SK-N-SH treated with all-trans-retinoic acid at 6 μM for 48 hours (cell line): Measurements from ENCODE around the gene PLCH2.

ENCODE experiments used
- ATAC-seq: fragments of 200-7000 bp; cut with Tn5 transposase; 3 replicates; pipeline ENCODE4 v1.9.1; 2020; ENCODE audit warnings: mild to moderate bottlenecking, moderate library complexity
- ARNTL ChIP-seq: fragments of 450-650 bp; formaldehyde crosslinking; IDR thresholded peaks from 2 replicates; pipeline ENCODE4 v1.5.0; 2020; ENCODE audit warnings: low read depth, mild to moderate bottlenecking, moderate library complexity, borderline replicate concordance
- BACH2 ChIP-seq: fragments of 250-450 bp; sonication (Bioruptor Pico); IDR thresholded peaks from 2 replicates; pipeline ENCODE4 v1.9.0; 2021; ENCODE audit warnings: mild to moderate bottlenecking, borderline replicate concordance
- CREB5 ChIP-seq: fragments of 250-450 bp; sonication (Bioruptor Pico); IDR thresholded peaks from 2 replicates; pipeline ENCODE4 v1.5.1; 2020; ENCODE audit warnings: low read depth, mild to moderate bottlenecking, moderate library complexity
- CSDC2 ChIP-seq: fragments of 250-450 bp; sonication (Bioruptor Pico); IDR thresholded peaks from 2 replicates; pipeline ENCODE4 v1.5.0; 2020; ENCODE audit warnings: mild to moderate bottlenecking, moderate library complexity
- CSRNP3 ChIP-seq: fragments of 250-450 bp; sonication (Bioruptor Pico); IDR thresholded peaks from 2 replicates; pipeline ENCODE4 v1.5.1; 2021; ENCODE audit warnings: mild to moderate bottlenecking, moderate library complexity
- ESRRG ChIP-seq: fragments of 250-450 bp; sonication (Bioruptor Pico); IDR thresholded peaks from 2 replicates; pipeline ENCODE4 v1.6.1; 2021; ENCODE audit warnings: mild to moderate bottlenecking
- GLIS3 ChIP-seq: fragments of 250-450 bp; sonication (Bioruptor Pico); IDR thresholded peaks from 2 replicates; pipeline ENCODE4 v1.5.0; 2020; ENCODE audit warnings: mild to moderate bottlenecking, moderate library complexity
- OSR1 ChIP-seq: fragments of 250-450 bp; sonication (Bioruptor Pico); IDR thresholded peaks from 2 replicates; pipeline ENCODE4 v1.8.0; 2022; ENCODE audit warnings: moderate library complexity, mild to moderate bottlenecking, inconsistent platforms
- PATZ1 ChIP-seq: fragments of 250-450 bp; sonication (Bioruptor Pico); IDR thresholded peaks from 2 replicates; pipeline ENCODE4 v1.8.0; 2020; ENCODE audit warnings: mild to moderate bottlenecking, moderate library complexity, borderline replicate concordance
- POU6F1 ChIP-seq: fragments of 250-450 bp; sonication (Bioruptor Pico); IDR thresholded peaks from 2 replicates; pipeline ENCODE4 v1.8.0; 2021; ENCODE audit warnings: low read depth, mild to moderate bottlenecking, moderate library complexity, borderline replicate concordance
- RARB ChIP-seq: fragments of 250-450 bp; sonication (Bioruptor Pico); IDR thresholded peaks from 2 replicates; pipeline ENCODE4 v1.8.0; 2021; ENCODE audit warnings: mild to moderate bottlenecking, moderate library complexity
- SNAI2 ChIP-seq: fragments of 250-450 bp; sonication (Bioruptor Pico); IDR thresholded peaks from 2 replicates; pipeline ENCODE4 v1.5.0; 2020; ENCODE audit warnings: mild to moderate bottlenecking, moderate library complexity
- TCF4 ChIP-seq: fragments of 250-450 bp; sonication (Bioruptor Pico); IDR thresholded peaks from 2 replicates; pipeline ENCODE4 v1.8.0; 2021; ENCODE audit warnings: mild to moderate bottlenecking, moderate library complexity, borderline replicate concordance
- TOX ChIP-seq: fragments of 250-450 bp; sonication (Bioruptor Pico); IDR thresholded peaks from 2 replicates; pipeline ENCODE4 v1.8.0; 2021; ENCODE audit warnings: mild to moderate bottlenecking, moderate library complexity, borderline replicate concordance
- TSHZ2 ChIP-seq: fragments of 250-450 bp; sonication (Bioruptor Pico); IDR thresholded peaks from 2 replicates; pipeline ENCODE4 v1.5.0; 2020; ENCODE audit warnings: mild to moderate bottlenecking, moderate library complexity
- ZNF565 ChIP-seq: fragments of 450-650 bp; formaldehyde crosslinking; conservative IDR thresholded peaks from 2 replicates; pipeline ENCODE4 v1.5.0; 2020; ENCODE audit warnings: low read depth, mild to moderate bottlenecking, moderate library complexity
- ZNF8 ChIP-seq: fragments of 450-650 bp; formaldehyde crosslinking; IDR thresholded peaks from 2 replicates; pipeline ENCODE4 v1.5.0; 2020; ENCODE audit warnings: mild to moderate bottlenecking, moderate library complexity

PLCH2 gene

GRCh38 chr1:2474933-2475371 lies 1.1 kb upstream of the PLCH2 start:
- TF ChIP-seq RARB (CRISPR knock-in tag): no peak
- TF ChIP-seq OSR1 (CRISPR knock-in tag): no peak
- TF ChIP-seq TCF4 (CRISPR knock-in tag): peak; percentile 35; the same call in 1 of the 2 replicates
- TF ChIP-seq PATZ1: no peak
- no peak for TF ChIP-seq BACH2
- no peak for TF ChIP-seq POU6F1
- no peak for TF ChIP-seq TOX
- TF ChIP-seq ZNF565 (CRISPR knock-in tag): no peak
- no peak for TF ChIP-seq ARNTL
- no peak for TF ChIP-seq CSRNP3 (CRISPR knock-in tag)
- TF ChIP-seq ESRRG (CRISPR knock-in tag): no peak
- no peak for TF ChIP-seq SNAI2 (CRISPR knock-in tag)
- 0 out of 2 replicates have a peak, but pooled peaks have one; percentile 32 for TF ChIP-seq TSHZ2 (CRISPR knock-in tag)
- TF ChIP-seq GLIS3 (CRISPR knock-in tag): no peak
- TF ChIP-seq, all 23 proteins: peak for 2
- peak; percentile 48 for ATAC-seq

GRCh38 chr1:2475571-2475970 lies 518 bp upstream of the PLCH2 start:
- TF ChIP-seq GLIS3 (CRISPR knock-in tag) (no peak), ESRRG (CRISPR knock-in tag) (no peak), TSHZ2 (CRISPR knock-in tag) (no peak), TOX (no peak), CSDC2 (CRISPR knock-in tag) (no peak), POU6F1 (no peak)
- TF ChIP-seq, all 23 proteins: peak for 0
- no peak for ATAC-seq

GRCh38 chr1:2477309-2477708 lies 1.2 kb downstream of the PLCH2 start:
- no peak for ATAC-seq
- TF ChIP-seq GLIS3 (CRISPR knock-in tag): no peak
- no peak for TF ChIP-seq POU6F1
- no peak for TF ChIP-seq PATZ1
- TF ChIP-seq ZNF8: no peak
- TF ChIP-seq ZNF565 (CRISPR knock-in tag): no peak
- TF ChIP-seq CREB5: no peak
- TF ChIP-seq TCF4 (CRISPR knock-in tag): no peak
